T-helper 1 cell (primary cell): ENCODE data around the gene DOLK.

Source experiments
- DNase-seq, 5 donors: peaks; one replicate each; pipeline ENCODE4 v3.0.0-alpha.2; 2012 to 2020

The DOLK gene

GRCh38 chr9:128929560-128929959 lies 17.8 kb downstream of the DOLK start:
- no peak for DNase-seq

GRCh38 chr9:128928624-128929023 lies 18.8 kb downstream of the DOLK start:
- DNase-seq = no peak

- DNase-seq = peak in 3 of 5 donors; percentile 30 to 42 (median 37)
These were observed 19.5 kb downstream of the DOLK start for GRCh38 chr9:128927731-128928411.

DNA sequence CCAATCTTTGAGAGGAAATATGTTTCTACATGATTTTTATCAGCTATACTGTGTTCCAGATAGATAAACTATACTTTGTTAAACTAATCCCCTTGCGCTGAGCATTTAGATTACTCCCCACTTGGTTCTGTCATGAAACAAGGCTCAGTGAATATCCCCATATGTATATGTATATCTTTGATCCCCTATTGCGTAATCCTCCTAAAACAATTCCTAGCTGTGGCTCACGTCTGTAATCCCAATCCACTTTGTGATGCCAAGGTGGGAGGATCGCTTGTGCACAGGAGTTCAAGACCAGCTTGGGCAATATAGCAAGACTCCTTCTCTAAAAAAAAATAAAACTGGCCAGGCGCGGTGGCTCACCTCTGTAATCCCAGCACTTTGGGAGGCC lies 23.9 kb downstream of the DOLK start:
- DNase-seq = no peak

DNA sequence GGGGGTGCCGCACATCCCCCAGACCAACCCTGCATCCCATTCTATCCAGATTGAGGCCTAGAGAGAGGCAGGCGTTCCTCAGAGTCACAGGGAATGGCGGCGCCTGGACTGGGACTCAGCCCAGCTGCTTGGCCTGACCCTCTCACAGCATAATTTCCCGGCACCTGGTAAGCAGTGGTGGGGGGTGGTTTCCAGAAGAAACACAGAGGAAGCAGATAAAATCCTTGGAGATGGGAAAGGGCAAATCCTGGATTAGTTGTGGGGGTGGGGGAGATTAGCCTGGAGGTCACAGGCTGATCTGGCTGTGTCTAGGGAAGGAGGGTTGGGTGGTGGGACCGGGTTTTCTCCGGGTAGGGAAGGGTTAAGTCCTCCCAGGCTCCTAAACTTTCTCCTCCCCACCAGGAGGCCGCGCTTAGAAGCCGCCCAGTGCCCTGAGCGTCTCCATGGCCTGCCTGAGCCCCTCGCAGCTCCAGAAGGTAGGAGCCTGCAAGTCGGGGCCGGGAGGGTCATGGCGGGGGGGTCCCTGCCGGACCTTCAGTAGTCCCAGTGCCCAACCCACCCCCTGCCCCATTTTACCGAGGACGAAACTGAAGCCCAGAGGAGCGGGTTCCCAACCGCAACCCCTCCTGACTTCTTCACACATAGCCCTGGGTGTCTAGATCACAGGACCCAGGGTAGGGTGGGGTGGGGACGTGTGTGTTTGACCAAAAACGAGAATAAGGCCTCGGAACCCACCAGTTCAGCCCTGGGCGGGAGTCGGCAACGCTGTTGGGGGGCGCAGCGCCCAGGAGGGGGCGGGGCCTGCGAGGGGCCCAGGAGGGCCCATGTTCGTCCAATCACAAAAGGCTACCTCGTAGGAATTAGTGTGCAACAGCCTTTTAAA lies 25.3 kb downstream of the DOLK start:
- DNase-seq = no peak

DNA sequence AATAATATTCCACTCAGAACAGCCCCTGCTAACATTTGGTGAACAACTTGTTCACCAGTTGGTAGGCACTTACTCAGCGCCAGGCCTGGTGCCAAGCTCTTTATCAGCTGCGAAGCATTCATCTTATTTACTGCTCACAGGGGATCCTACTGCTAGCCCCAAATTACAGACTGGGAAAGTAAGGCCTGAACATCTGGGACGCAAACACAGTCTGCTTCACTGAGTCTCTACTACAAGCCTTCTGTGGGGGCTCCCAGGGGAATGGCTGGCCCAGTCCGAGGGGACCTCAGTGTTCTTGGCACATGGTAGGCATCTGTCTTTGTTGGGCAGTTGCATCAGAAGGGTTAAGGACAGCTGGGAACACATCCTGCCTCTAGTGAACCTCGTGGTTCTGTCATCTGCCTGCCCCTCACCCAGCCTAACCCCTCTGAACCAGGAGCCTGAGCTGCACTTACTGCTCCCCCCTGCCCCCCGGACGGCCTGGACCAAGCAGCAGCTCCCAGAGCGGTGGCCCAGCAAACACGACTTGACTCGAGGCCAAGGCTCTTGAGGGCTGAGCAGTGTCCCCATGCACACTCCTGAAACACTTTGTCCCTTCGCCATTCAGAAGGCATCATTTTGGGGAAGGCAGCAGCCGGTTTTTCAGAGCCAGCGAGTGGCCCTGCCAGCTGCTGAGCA lies 26.9 kb downstream of the DOLK start, which contains the start of gene PHYHD1:
TSS of gene PHYHD1 (plus strand) at position 602 of the 678 bp plus-strand sequence. CDS start 1,342 bp downstream, outside the sequence.
- DNase-seq = no peak

DNA sequence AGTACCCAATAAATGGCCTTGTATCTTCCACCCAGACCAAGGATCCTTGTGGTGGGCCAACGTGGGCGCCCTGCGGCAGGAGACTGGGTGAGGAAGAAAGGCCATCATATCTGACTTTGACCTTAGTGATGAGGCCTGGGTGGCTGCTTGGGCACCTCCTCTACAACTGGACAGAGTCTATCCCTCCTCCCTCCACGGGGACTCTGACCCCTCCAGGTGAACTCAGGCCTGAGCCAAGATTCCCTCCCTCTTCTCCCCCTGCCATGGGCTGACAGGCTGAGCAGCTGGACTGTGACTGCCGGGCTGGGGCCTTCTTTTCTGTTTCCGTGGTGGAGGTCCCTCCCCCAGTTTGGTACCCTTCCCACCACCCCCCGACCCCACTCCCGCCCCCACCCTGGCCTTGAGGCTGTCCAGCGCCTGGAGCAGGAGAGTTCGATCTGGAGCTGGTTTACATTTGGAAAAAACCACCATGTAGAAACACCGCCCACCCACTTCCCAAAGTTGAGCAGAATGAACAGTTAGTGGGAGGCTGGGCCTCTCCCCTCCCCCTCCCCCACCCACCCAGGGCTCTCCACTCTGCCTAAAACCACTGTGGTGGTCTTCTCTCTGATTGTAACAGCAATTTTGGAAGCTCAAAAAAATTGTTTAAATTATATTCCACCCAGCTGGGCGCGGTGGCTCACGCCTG lies 27.9 kb downstream of the DOLK start:
- DNase-seq = no peak

GRCh38 chr9:128918921-128919320 lies 28.5 kb downstream of the DOLK start:
- no peak for DNase-seq

DNA sequence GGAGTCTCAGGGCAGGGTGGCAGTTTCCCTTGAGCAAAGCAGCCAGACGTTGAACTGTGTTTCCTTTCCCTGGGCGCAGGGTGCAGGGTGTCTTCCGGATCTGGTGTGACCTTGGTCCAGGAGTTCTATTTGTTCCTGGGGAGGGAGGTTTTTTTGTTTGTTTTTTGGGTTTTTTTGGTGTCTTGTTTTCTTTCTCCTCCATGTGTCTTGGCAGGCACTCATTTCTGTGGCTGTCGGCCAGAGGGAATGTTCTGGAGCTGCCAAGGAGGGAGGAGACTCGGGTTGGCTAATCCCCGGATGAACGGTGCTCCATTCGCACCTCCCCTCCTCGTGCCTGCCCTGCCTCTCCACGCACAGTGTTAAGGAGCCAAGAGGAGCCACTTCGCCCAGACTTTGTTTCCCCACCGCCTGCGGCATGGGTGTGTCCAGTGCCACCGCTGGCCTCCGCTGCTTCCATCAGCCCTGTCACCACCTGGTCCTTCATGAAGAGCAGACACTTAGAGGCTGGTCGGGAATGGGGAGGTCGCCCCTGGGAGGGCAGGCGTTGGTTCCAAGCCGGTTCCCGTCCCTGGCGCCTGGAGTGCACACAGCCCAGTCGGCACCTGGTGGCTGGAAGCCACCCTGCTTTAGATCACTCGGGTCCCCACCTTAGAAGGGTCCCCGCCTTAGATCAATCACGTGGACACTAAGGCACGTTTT lies 30.1 kb downstream of the DOLK start:
- DNase-seq = no peak

DNA sequence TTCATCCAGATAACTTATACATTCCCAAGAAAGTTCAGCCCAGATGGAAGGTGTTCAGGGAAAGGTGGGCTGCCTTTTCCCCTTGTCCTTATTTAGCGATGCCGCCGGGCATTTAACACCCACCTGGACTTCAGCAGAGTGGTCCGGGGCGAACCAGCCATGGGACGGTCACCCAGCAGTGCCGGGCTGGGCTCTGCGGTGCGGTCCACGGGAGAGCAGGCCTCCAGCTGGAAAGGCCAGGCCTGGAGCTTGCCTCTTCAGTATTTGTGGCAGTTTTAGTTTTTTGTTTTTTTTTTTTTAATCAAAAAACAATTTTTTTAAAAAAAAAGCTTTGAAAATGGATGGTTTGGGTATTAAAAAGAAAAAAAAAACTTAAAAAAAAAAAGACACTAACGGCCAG lies 30.7 kb downstream of the DOLK start:
- DNase-seq = no peak

DNA sequence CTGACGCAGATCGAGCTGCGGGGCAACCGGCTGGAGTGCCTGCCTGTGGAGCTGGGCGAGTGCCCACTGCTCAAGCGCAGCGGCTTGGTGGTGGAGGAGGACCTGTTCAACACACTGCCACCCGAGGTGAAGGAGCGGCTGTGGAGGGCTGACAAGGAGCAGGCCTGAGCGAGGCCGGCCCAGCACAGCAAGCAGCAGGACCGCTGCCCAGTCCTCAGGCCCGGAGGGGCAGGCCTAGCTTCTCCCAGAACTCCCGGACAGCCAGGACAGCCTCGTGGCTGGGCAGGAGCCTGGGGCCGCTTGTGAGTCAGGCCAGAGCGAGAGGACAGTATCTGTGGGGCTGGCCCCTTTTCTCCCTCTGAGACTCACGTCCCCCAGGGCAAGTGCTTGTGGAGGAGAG lies 31.2 kb downstream of the DOLK start:
- DNase-seq = no peak

DNA sequence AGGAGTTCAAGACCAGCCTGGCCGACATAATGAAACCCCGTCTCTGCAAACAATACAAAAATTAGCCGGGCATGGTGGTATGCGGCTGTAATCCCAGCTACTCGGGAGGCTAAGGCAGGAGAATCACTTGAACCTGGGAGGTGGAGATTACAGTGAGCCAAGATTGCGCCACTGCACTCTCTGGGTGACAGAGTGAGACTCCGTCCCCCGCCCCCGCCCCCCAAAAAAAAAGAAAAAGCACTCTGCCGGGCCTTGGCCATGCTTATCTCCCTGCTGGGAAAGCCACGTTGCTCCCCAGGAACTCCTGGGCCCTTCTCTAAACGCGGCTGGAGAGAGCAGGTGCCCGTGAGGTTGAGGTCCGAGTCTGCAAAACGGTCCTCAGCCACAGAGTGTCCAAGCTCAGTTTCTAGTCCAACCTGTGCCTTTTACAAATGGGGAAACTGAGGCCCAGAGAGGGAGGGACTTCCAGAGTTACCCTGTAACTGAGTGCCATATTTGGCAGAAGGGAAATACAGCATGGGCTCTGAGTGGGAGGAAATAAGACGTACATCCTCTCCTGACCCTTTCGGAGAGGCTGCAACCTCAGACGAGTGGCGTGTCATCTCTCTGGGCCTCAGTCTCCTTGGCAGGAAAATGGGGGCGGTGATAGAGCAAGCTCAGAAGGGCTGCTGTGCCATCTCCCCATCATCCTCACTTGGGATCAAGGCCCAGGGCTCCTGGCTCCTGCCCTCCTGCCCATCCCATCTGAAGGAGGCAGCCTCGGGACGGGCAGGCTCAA lies 33.2 kb downstream of the DOLK start:
- no peak for DNase-seq

DNA sequence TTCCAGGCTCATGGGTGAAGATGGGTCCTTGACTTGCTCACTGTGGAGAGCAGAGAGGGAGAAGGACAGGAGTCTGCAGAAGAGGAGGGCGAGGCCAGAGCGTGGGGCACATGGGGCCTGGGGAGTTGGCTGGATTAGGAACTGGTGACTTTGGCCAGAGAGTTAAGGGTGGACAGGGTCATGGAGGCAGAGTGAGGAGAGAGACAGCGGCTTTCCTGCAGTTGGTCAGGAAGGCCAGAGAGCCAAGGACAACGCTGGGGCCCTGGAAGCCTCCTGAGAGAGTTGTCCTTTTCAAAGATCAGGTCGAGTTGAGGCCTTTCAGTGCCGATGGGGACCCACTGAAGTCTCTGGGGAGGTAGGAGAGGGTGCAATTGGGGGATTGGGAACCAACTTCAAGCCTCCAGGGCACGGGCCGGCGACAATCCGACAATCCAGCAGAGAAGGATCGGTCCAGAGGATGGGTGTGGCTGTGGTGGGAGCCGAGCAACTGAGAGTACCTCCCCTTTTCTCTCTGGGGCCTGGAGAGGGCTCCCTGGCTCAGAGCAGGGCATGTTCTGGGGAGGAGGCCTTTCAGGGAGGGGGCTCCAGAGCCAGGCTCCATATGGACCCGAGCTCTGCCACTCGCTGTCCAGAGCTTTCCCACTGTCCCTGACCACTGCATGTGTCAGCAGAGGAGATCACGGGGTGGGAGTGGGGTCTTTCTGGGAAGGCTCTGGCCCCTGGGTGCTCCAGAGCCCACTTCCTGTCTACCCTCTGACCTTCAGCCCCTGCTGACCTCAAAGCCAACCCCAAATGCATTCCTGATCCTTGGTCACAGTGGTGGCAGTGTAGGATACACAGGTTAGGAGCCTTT lies 34.1 kb downstream of the DOLK start:
- no peak for DNase-seq

DNA sequence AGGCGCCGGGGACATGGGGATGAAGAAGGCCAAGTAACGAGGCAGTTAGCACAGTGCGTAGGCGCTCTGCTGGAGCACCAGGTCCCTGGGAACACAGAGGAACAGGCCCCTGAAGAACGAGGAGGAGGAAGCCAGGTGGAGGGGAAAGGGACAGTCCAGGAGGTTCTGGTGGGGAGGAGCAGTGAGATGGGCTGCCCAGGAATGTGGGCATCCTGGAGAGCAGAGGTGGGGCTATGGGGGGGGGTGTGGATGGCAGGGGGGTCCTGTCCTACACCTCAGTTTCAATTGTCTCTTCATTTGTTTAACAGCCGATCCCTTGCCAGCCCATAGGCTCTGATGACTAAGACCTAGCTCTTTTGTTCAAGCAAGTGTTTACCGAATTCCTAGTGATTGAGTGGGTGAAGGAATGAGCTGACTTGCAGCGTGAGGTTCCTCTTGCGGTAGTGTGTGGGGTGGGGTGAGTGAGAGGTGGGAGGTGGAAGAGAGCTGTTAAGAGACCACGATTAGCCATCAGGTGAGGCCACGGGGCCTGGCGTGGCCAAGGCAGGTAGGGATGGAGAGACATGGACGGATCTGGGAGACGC lies 35.0 kb downstream of the DOLK start:
- DNase-seq = no peak

- DNase-seq = no peak
These were observed 35.8 kb downstream of the DOLK start for GRCh38 chr9:128911529-128912035.

DNA sequence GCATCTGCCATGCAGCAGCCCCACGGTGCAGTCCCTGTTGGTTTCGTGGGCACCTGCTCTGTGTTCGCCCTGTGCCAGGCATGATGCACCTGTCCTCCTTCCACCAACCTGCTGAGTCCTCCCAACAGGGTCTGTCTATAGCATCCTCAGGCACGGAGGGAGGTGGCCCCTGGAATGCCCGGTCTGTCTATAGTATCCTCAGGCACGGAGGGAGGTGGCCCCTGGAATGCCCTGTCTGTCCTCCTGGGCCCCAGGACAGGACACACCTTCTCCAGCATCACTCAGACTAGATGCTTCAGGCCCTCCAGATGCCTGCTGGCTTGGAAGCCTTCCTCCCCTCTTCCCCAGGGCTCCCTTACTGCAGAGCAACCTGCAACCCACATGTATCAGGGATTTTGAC lies 36.5 kb downstream of the DOLK start:
- no peak for DNase-seq

DNA sequence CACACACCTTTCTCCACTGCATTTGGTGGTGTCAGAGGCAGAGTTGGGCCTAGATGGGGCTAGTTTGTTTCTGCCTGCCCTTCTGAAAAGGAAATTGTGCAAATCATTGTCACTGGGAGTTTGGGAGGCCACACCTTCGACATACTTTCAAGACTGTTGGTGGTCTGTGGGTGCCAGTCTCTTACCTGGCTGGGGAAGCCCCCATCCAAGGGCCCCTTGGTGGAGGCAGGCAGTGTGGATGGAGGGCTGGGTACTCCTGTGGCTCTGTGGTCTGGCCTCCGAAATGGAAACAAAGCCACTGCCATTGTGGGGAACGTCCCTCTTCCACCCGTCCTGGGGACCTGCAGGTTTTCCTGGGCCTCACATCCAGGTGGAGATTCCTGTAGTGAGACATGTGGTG lies 37.5 kb downstream of the DOLK start:
- DNase-seq = no peak

GRCh38 chr9:128908372-128908771 lies 39.0 kb downstream of the DOLK start:
- no peak for DNase-seq

DNA sequence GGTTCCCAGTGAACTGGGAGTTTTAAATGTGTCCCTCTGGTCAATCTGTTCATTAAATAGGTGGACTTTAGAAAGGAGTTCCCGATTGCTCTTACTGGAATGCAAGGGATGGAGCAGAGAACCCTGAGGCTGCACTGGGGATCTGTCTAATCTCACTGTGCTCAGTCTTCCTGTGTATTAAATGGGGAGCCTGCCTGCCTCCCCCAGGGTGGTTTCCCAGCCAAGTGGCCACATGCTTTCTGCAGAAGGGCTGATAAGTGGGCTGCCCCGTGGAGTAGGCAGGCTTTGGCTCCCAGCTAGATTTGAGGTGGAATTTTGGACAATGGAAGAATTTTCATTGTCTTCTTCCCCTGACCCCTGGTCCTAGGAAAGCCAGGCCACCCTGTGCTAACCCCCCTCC lies 40.7 kb downstream of the DOLK start:
- DNase-seq = no peak

DNA sequence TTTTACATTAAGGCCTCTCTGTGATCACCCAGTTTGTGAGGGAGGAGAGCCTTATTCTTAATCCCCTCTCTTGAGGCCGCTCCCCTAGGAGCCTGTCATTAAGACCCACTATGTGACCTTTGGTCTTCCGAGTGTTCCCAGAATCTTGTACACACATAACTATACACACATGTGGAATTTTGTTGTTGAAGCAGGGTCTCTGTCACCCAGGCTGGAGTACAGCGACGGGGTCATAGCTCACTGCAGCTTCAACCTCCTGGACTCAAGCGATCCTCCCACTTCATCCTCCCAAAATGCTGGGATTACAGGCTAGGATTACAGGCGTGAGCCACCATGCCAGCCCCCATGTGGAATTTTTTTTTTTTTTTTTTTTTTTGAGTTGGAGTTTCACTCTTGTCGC lies 41.4 kb downstream of the DOLK start:
- no peak for DNase-seq
